Suprapubic skin (tissue), 4 donors: ENCODE data around the gene FLT3LG. TPM values are rescaled to one million over a fixed set of nuclear protein-coding genes. Genes with fewer than 3 reads are reported as not detected.

Source experiments
- DNase-seq, 2 donors: peaks; one replicate each; pipeline ENCODE4 v3.0.0-alpha.2; 2019; ENCODE audit warnings: low spot score in 2 of 2
- H3K27ac ChIP-seq: fragments of 200-600 bp; sonication (generic); one replicate; pipeline ENCODE4 v1.5.1; 2019
- H3K27me3 ChIP-seq: fragments of 200-600 bp; sonication (generic); one replicate; pipeline ENCODE4 v1.5.1; 2019
- H3K36me3 ChIP-seq: fragments of 200-600 bp; sonication (generic); one replicate; pipeline ENCODE4 v1.5.1; 2019
- H3K4me1 ChIP-seq: fragments of 200-600 bp; sonication (generic); one replicate; pipeline ENCODE4 v1.5.1; 2019
- H3K4me3 ChIP-seq: fragments of 200-600 bp; sonication (generic); one replicate; pipeline ENCODE4 v1.5.1; 2019; ENCODE audit warnings: mild to moderate bottlenecking
- H3K9me3 ChIP-seq: fragments of 200-600 bp; sonication (generic); one replicate; pipeline ENCODE4 v1.5.1; 2019
- CTCF ChIP-seq, 2 donors: fragments of 200-600 bp in 1 of 2; fragments of 450-650 bp in 1 of 2; sonication (generic) in 1 of 2; IDR thresholded peaks; one replicate each; pipeline ENCODE4 v1.5.1; 2016 to 2019; ENCODE audit warnings: antibody characterized with exemption in 2 of 2, mild to moderate bottlenecking in 1 of 2, moderate library complexity in 1 of 2
- EP300 ChIP-seq: sonication (generic); formaldehyde crosslinking; IDR thresholded peaks from one replicate; pipeline ENCODE4 v1.6.1; 2017; ENCODE audit warnings: antibody characterized with exemption
- POLR2A ChIP-seq, 2 donors: fragments of 450-650 bp; IDR thresholded peaks; one replicate each; pipeline ENCODE4 v1.6.1; 2017; ENCODE audit warnings: antibody characterized with exemption in 2 of 2, mild to moderate bottlenecking in 2 of 2, moderate library complexity in 2 of 2
- POLR2AphosphoS5 ChIP-seq, 3 donors: sonication (generic); formaldehyde crosslinking; IDR thresholded peaks; one replicate each; pipeline ENCODE4 v1.6.1; 2017; ENCODE audit warnings: antibody characterized with exemption in 3 of 3
- WGBS: methylation state at CpG from one replicate; pipeline ENCODE4 v1.1.5; 2018; 5-methylcytosine and 5-hydroxymethylcytosine counted together
- total RNA-seq, 4 donors: library from RNA; depleted of rRNA; stranded (reverse); fragments of >200 nt; gene quantifications; one replicate each; pipeline ENCODE4 v1.1.0, GENCODE V29; 2016

FLT3LG gene
- total RNA-seq, 4 donors from 2014 or later = 1.2 to 4.9 (median 4.4) TPM

GRCh38 chr19:49475191-49475917 lies 1.3 kb downstream of the FLT3LG start:
- Histone ChIP-seq H3K27ac (peak overlapping the region; percentile 25), H3K4me3 (peak overlapping the region; percentile 63)

GRCh38 chr19:49475995-49476880 lies 2.2 kb downstream of the FLT3LG start:
- Histone ChIP-seq H3K4me3 (peak overlapping the region; percentile 63), H3K27me3 (no peaks in the 10 kb centered on the region), H3K27ac (peak overlapping the region; percentile 25), H3K36me3 (peaks cover 5% of the 10 kb centered on the region), H3K4me1 (peaks cover 26% of the 10 kb centered on the region), H3K9me3 (no peaks in the 10 kb centered on the region)
- peak in 1 of 2 donors; percentile 81 for DNase-seq
- 72% methylated on average over 17 of the region's 27 CpGs for WGBS
- TF ChIP-seq POLR2A (IDR thresholded peaks at IDR 0.05) (no peak), EP300 (no peak), CTCF (IDR thresholded peaks at IDR 0.05) (peak; percentile 13 to 46), POLR2AphosphoS5 (IDR thresholded peaks at IDR 0.05) (no peak)

More at GRCh38 chr19:49475191-49475917, 1.3 kb downstream of the FLT3LG start:
- no peak for DNase-seq
- Histone ChIP-seq H3K9me3 (no peaks in the 10 kb centered on the region), H3K4me1 (peaks cover 27% of the 10 kb centered on the region), H3K27me3 (no peaks in the 10 kb centered on the region), H3K36me3 (peaks cover 3% of the 10 kb centered on the region)
- WGBS = 64% methylated on average over 15 of the region's 15 CpGs
- no peak for TF ChIP-seq CTCF (IDR thresholded peaks at IDR 0.05)

- no peak overlapping the region for H3K4me3 ChIP-seq
- no peaks in the 10 kb centered on the region for H3K27me3 ChIP-seq
- DNase-seq = no peak
- H3K9me3 ChIP-seq = no peaks in the 10 kb centered on the region
- peaks cover 9% of the 10 kb centered on the region for H3K36me3 ChIP-seq
- whole genome bisulfite sequencing = 89% methylated on average over 10 of the region's 14 CpGs
- no peak for TF ChIP-seq CTCF (IDR thresholded peaks at IDR 0.05)
- H3K4me1 ChIP-seq = peaks cover 9% of the 10 kb centered on the region
- no peak overlapping the region for H3K27ac ChIP-seq
Measured at GRCh38 chr19:49479975-49480628, 6.1 kb downstream of the FLT3LG start.

- Histone ChIP-seq H3K9me3 (no peaks in the 10 kb centered on the region), H3K4me3 (no peak overlapping the region), H3K4me1 (peaks cover 2% of the 10 kb centered on the region), H3K27ac (no peak overlapping the region), H3K27me3 (no peaks in the 10 kb centered on the region), H3K36me3 (peaks cover 9% of the 10 kb centered on the region)
- 88% methylated on average over 7 of the region's 7 CpGs for WGBS
- TF ChIP-seq POLR2A (IDR thresholded peaks at IDR 0.05) (no peak), CTCF (IDR thresholded peaks at IDR 0.05) (no peak), EP300 (no peak), POLR2AphosphoS5 (IDR thresholded peaks at IDR 0.05) (no peak)
- no peak for DNase-seq
Measured at GRCh38 chr19:49481020-49481683, 7.1 kb downstream of the FLT3LG start.
